Measurements from ENCODE around the gene GNAZ.

The GNAZ gene

DNA sequence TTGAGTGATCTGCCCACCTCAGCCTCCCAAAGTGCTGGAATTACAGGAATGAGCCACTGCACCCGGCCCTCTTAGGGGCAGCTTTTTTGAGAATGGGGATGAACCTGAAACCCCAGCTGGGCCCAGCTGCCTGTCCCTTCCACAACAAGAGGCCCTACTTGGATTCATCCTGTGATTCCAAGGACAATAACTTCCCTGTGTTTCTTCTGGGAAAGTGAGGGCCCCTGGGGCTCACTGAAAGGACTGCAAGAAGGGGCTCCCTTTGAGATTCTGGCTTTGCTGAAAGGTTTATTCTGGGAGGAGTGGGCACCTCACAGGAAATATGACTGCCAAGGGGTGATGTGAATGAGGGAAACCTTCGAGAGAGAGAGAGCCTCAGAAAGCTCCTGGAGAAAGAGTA, 12.3 kb upstream of the GNAZ start:
- no peak overlapping the region for H3K4me3 ChIP-seq (ENCODE audit: low read depth, low read length)
- no peak for DNase-seq (ENCODE audit: low read depth)
- no peak for TF ChIP-seq MYC (IDR thresholded peaks at IDR 0.05; ENCODE audit: low read depth, low read length)
- TF ChIP-seq, protein P1, sequence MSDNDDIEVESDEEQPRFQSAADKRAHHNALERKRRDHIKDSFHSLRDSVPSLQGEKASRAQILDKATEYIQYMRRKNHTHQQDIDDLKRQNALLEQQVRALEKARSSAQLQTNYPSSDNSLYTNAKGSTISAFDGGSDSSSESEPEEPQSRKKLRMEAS (IDR thresholded peaks at IDR 0.05; ENCODE audit: low read depth, low read length): no peak
- TF ChIP-seq POLR2A (IDR thresholded peaks at IDR 0.05; ENCODE audit: extremely low read depth, insufficient read length): no peak

DNA sequence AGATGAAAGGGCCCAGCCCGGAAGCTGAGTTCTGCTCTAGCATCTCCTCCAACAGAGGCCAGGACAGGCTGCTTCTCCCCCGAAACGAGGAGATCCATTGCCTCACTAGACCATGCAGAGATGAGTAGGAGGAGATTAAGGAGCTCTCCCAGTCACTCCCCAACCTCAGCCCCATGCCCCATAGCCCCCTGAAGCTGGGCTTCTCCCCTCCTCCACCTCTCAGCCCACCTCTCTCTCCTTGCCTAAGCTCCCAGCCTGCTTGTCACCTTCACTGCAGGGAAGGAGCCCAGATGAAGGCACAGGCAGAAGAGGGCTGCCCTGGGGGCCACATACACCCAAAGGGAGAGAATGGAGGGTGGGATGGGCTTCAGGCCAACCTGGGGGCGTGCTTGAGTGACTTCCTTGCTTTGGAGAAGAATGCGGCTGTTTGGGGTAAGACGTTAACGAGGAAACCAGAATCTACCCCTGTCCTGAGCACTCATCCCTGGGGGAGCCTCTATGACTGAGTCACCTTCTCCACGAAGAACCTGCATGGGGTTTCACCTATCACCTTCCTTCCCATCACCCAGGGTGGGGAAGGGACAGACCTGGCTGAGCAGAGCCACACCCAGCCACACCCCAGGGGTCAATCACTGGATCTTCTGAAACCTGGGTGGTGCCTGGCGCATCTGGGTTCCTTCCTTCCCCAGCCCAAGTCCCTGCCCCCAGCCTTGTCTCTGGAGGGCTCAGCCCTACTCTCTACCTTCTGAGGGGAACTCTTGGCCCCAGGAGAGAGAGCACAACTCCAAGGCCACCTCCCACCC, 11.6 kb upstream of the GNAZ start:
- TF ChIP-seq, protein P1 (IDR thresholded peaks at IDR 0.05; ENCODE audit: low read depth, low read length): no peak
- TF ChIP-seq, protein P2, sequence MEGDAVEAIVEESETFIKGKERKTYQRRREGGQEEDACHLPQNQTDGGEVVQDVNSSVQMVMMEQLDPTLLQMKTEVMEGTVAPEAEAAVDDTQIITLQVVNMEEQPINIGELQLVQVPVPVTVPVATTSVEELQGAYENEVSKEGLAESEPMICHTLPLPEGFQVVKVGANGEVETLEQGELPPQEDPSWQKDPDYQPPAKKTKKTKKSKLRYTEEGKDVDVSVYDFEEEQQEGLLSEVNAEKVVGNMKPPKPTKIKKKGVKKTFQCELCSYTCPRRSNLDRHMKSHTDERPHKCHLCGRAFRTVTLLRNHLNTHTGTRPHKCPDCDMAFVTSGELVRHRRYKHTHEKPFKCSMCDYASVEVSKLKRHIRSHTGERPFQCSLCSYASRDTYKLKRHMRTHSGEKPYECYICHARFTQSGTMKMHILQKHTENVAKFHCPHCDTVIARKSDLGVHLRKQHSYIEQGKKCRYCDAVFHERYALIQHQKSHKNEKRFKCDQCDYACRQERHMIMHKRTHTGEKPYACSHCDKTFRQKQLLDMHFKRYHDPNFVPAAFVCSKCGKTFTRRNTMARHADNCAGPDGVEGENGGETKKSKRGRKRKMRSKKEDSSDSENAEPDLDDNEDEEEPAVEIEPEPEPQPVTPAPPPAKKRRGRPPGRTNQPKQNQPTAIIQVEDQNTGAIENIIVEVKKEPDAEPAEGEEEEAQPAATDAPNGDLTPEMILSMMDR (IDR thresholded peaks at IDR 0.05; ENCODE audit: low read depth, low read length): no peak
- TF ChIP-seq MYC (IDR thresholded peaks at IDR 0.05; ENCODE audit: low read depth, low read length): no peak
- TF ChIP-seq POLR2A (IDR thresholded peaks at IDR 0.05; ENCODE audit: extremely low read depth, insufficient read length): no peak
- H3K4me3 ChIP-seq (ENCODE audit: low read depth, low read length): no peak overlapping the region
- no peak for DNase-seq (ENCODE audit: low read depth)

DNA sequence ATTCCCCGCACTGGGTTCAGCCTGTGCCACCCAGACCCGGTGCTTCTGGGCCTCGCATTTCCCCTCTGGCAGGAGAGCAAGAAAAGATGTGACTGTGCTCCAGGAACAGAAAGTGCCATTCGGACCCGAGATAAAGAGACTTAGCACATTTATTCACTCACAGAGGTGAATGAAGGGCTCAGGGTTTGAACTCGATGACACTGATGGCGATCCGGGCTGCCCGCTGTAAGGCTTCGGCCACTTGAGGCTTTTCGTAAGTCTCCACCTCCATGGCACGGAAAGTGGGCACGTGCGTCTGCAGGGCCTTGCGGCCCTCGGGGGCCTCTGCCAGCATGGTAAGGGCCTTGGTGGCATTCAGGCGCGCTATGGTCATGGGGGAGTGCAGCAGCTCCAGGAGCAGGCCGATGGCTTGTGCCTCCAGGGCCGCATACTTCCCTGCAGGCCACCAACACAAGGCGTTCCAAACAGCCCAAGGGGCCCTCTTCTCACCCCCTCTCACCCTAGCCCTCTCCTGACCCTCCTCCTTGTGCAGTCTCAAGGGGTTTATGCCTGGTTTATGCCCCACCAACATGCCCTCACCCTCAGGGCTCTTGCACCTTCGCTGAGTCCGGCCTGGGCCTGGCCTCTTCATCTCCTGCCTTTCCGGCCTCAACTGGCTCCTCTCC, 10.9 kb upstream of the GNAZ start:
- no peak for DNase-seq (ENCODE audit: low read depth)
- TF ChIP-seq, protein P2 (IDR thresholded peaks at IDR 0.05; ENCODE audit: low read depth, low read length): no peak
- TF ChIP-seq MYC (IDR thresholded peaks at IDR 0.05; ENCODE audit: low read depth, low read length) (no peak), POLR2A (IDR thresholded peaks at IDR 0.05; ENCODE audit: extremely low read depth, insufficient read length) (no peak)
- TF ChIP-seq, protein P1 (IDR thresholded peaks at IDR 0.05; ENCODE audit: low read depth, low read length): no peak
- no peak overlapping the region for H3K4me3 ChIP-seq (ENCODE audit: low read depth, low read length)

DNA sequence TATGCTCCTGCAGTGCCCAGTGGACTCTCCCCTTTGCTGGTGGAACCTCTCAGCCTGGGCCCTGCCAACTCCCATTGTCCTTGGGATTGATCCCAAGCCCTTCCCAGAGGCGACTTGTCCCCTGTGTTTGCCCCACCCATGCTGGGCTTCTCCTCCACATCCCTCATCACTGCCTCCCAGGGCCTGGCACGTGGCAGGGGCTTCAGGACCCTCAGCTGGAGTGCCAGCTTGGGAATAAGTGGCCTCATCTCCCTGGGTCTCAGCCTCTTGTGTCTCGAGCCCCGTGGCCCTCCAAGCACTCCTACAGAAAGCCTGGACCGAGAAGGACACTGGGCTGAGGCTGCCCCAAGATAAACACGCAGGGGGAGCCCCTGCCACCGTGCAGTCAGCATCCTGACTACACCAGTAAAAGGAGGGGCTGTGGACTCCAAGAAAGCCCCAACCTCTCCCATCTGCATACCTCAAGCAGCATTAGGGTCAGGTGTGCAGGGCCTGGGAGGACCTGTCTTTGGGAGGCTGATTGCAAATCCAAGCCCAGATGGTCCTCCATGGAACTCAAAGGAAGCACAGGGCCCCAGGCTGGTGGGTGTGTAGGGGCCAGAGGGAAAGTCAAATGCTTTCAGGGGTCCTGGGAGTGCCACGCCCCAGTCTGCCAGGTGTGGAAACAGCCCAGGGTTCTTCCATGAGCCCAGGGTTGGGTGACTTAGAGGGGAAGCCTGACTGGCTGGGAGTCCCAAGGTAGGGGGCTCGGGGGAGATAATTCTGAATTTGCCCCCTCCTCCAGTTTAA, 9.5 kb upstream of the GNAZ start:
- no peak overlapping the region for H3K4me3 ChIP-seq (ENCODE audit: low read depth, low read length)
- DNase-seq (ENCODE audit: low read depth): no peak
- TF ChIP-seq, protein P1 (IDR thresholded peaks at IDR 0.05; ENCODE audit: low read depth, low read length): no peak
- TF ChIP-seq MYC (IDR thresholded peaks at IDR 0.05; ENCODE audit: low read depth, low read length): no peak
- TF ChIP-seq POLR2A (IDR thresholded peaks at IDR 0.05; ENCODE audit: extremely low read depth, insufficient read length): no peak
- TF ChIP-seq, protein P2 (IDR thresholded peaks at IDR 0.05; ENCODE audit: low read depth, low read length): no peak

DNA sequence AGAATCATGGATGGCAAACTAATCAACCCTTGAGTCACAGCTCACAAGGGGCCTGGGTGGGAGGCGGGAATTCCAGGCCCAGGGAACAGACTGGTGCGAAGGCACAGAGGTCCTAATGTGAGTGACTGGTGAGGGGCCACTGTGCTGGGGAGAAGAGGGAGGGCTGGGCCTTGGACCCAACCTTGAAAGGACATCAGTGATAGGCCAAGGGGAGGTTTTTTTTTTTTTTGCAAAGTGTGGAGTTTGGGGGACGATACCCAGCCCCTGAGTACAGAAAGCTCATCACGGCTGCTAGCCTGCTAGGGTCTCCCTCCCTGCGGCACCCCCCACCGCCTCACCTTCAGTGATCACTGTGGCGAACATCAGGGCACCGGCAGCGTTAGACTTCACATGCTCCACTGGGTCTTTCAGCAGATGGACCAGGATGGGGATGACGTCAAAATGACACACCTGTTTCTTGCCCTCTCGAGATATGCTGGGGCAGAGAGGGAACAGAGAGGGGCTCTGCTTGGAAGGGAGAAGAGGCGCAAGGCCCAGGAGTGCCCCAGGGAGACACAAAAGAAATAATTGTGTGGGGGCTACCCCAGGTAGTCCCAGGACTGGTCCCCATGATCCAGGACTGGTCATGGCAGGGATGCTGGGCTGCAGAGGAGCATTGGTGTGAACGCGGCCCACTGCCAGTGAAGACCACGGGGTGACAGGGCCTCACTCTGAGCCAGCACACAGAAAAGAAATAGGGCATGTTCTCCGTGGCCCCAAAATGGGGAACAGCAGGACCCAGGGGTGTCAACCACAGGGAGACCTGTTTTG, 8.6 kb upstream of the GNAZ start:
- no peak overlapping the region for H3K4me3 ChIP-seq (ENCODE audit: low read depth, low read length)
- DNase-seq (ENCODE audit: low read depth): no peak
- no peak for TF ChIP-seq MYC (IDR thresholded peaks at IDR 0.05; ENCODE audit: low read depth, low read length)
- TF ChIP-seq, protein P2 (IDR thresholded peaks at IDR 0.05; ENCODE audit: low read depth, low read length): no peak
- TF ChIP-seq, protein P1 (IDR thresholded peaks at IDR 0.05; ENCODE audit: low read depth, low read length): no peak

Measured in NB4 (cell line).